SK-N-SH treated with all-trans-retinoic acid at 6 μM for 48 hours (cell line): ENCODE results near the gene INSRR.

ENCODE experiments used
- BACH2 ChIP-seq: fragments of 250-450 bp; sonication (Bioruptor Pico); IDR thresholded peaks from 2 replicates; pipeline ENCODE4 v1.9.0; 2021; ENCODE audit warnings: mild to moderate bottlenecking, borderline replicate concordance
- CREB5 ChIP-seq: fragments of 250-450 bp; sonication (Bioruptor Pico); IDR thresholded peaks from 2 replicates; pipeline ENCODE4 v1.5.1; 2020; ENCODE audit warnings: low read depth, mild to moderate bottlenecking, moderate library complexity
- ESRRG ChIP-seq: fragments of 250-450 bp; sonication (Bioruptor Pico); IDR thresholded peaks from 2 replicates; pipeline ENCODE4 v1.6.1; 2021; ENCODE audit warnings: mild to moderate bottlenecking
- OSR1 ChIP-seq: fragments of 250-450 bp; sonication (Bioruptor Pico); IDR thresholded peaks from 2 replicates; pipeline ENCODE4 v1.8.0; 2022; ENCODE audit warnings: moderate library complexity, mild to moderate bottlenecking, inconsistent platforms
- POU6F1 ChIP-seq: fragments of 250-450 bp; sonication (Bioruptor Pico); IDR thresholded peaks from 2 replicates; pipeline ENCODE4 v1.8.0; 2021; ENCODE audit warnings: low read depth, mild to moderate bottlenecking, moderate library complexity, borderline replicate concordance
- RARB ChIP-seq: fragments of 250-450 bp; sonication (Bioruptor Pico); IDR thresholded peaks from 2 replicates; pipeline ENCODE4 v1.8.0; 2021; ENCODE audit warnings: mild to moderate bottlenecking, moderate library complexity
- TOX ChIP-seq: fragments of 250-450 bp; sonication (Bioruptor Pico); IDR thresholded peaks from 2 replicates; pipeline ENCODE4 v1.8.0; 2021; ENCODE audit warnings: mild to moderate bottlenecking, moderate library complexity, borderline replicate concordance
- ZC3H10 ChIP-seq: fragments of 250-450 bp; sonication (Bioruptor Pico); IDR thresholded peaks from 2 replicates; pipeline ENCODE4 v1.5.1; 2021; ENCODE audit warnings: mild to moderate bottlenecking, moderate library complexity
- ZFP30 ChIP-seq: fragments of 450-650 bp; formaldehyde crosslinking; IDR thresholded peaks from 2 replicates; pipeline ENCODE4 v1.5.0; 2022; ENCODE audit warnings: mild to moderate bottlenecking, moderate library complexity
- ZNF565 ChIP-seq: fragments of 450-650 bp; formaldehyde crosslinking; conservative IDR thresholded peaks from 2 replicates; pipeline ENCODE4 v1.5.0; 2020; ENCODE audit warnings: low read depth, mild to moderate bottlenecking, moderate library complexity
- ZNF8 ChIP-seq: fragments of 450-650 bp; formaldehyde crosslinking; IDR thresholded peaks from 2 replicates; pipeline ENCODE4 v1.5.0; 2020; ENCODE audit warnings: mild to moderate bottlenecking, moderate library complexity

- TF ChIP-seq ESRRG (no peak), POU6F1 (CRISPR knock-in tag) (no peak), ZC3H10 (no peak), ZNF565 (CRISPR knock-in tag) (no peak), ZFP30 (CRISPR knock-in tag) (no peak), OSR1 (CRISPR knock-in tag) (no peak), RARB (CRISPR knock-in tag) (no peak), TOX (no peak), CREB5 (CRISPR knock-in tag) (no peak), ZNF8 (CRISPR knock-in tag) (no peak), BACH2 (no peak)
These were observed 11.1 kb downstream of the INSRR start for GRCh38 chr1:156847591-156848460.
